B cell (primary cell): Measurements from ENCODE around the gene CTBP2. TPM values are rescaled to one million over a fixed set of nuclear protein-coding genes. Genes with fewer than 3 reads are reported as not detected.

Experiments used
- ATAC-seq: fragments of 200-7000 bp; cut with Tn5 transposase; one replicate; pipeline ENCODE4 v1.10.0; 2021; ENCODE audit warnings: low read depth, mild to moderate bottlenecking, moderate number of reproducible peaks, moderate library complexity
- CTCF ChIA-PET: fragments of 350-600 bp; sonication (Branson Sonifier 250); formaldehyde crosslinking; loops from one replicate; lab custom pipeline; 2021; ENCODE audit warnings: antibody characterized with exemption, inconsistent platforms; lab: Charles Lee
- POLR2A ChIA-PET: fragments of 350-600 bp; sonication (Branson Sonifier 250); formaldehyde crosslinking; loops from one replicate; lab custom pipeline; 2021; ENCODE audit warnings: antibody characterized with exemption; lab: Charles Lee
- DNase-seq: peaks from one replicate; pipeline ENCODE4 v3.0.0; 2013
- H2AFZ ChIP-seq: 2 replicates; pipeline ENCODE4 v1.6.1; 2012; ENCODE audit warnings: mild to moderate bottlenecking, low read depth, low read length; ENCODE audit not compliant: insufficient read depth, poor library complexity, severe bottlenecking
- H3K27ac ChIP-seq, 2 donors: 1 replicate in 1 of 2; 2 replicates in 1 of 2; pipeline ENCODE4 v1.5.1; 2012 to 2013; ENCODE audit warnings: low read length in 2 of 2, mild to moderate bottlenecking in 2 of 2, moderate library complexity in 1 of 2
- H3K27me3 ChIP-seq, 4 experiments: fragments of 200-600 bp in 1 of 4; sonication (generic) in 1 of 4; replicated peaks in 1 of 4; 1 replicate in 2 of 4; 2 replicates in 2 of 4; pipeline versions ENCODE4 v1.6.1 to v1.7.0; 2013 to 2016; ENCODE audit warnings: low read length in 3 of 4, mild to moderate bottlenecking in 2 of 4, mixed read lengths in 1 of 4, moderate library complexity in 1 of 4; ENCODE audit not compliant: insufficient read depth in 4 of 4, control insufficient read depth in 3 of 4; ENCODE audit errors: control extremely low read depth in 1 of 4
- H3K36me3 ChIP-seq, 2 experiments: replicated peaks in 1 of 2; 1 replicate in 1 of 2; 2 replicates in 1 of 2; pipeline versions ENCODE4 v1.6.1 to v1.7.1; 2013; ENCODE audit warnings: low read length in 1 of 2; ENCODE audit not compliant: insufficient read depth in 2 of 2, control insufficient read depth in 1 of 2; ENCODE audit errors: control extremely low read depth in 1 of 2, extremely low read depth in 1 of 2
- H3K4me1 ChIP-seq, 2 donors: fragments of 200-600 bp in 1 of 2; sonication (generic) in 1 of 2; 1 replicate in 1 of 2; 2 replicates in 1 of 2; pipeline versions ENCODE4 v1.5.1 to v1.6.1; 2013 to 2017; ENCODE audit warnings: low read length in 2 of 2; ENCODE audit not compliant: control insufficient read depth in 2 of 2, insufficient read depth in 2 of 2
- H3K4me2 ChIP-seq: replicated peaks from 2 replicates; pipeline ENCODE3; 2012; ENCODE audit warnings: mild to moderate bottlenecking, low read depth, low read length; ENCODE audit not compliant: poor library complexity, severe bottlenecking
- H3K4me3 ChIP-seq, 5 experiments: fragments of 200-600 bp in 1 of 5; sonication (generic) in 1 of 5; 1 replicate in 3 of 5; 2 replicates in 2 of 5; pipeline versions ENCODE4 v1.5.1 to v1.7.0; 2011 to 2016; ENCODE audit warnings: low read length in 4 of 5, mild to moderate bottlenecking in 4 of 5, low read depth in 2 of 5, control low read depth in 1 of 5, moderate library complexity in 1 of 5; ENCODE audit not compliant: insufficient read depth in 1 of 5; ENCODE audit errors: control extremely low read depth in 1 of 5, extremely low read depth in 1 of 5
- H3K79me2 ChIP-seq: fragments of 200-600 bp; sonication (generic); one replicate; pipeline ENCODE4 v1.6.0; 2016; ENCODE audit warnings: low read length; ENCODE audit not compliant: control insufficient read depth, insufficient read depth
- H3K9ac ChIP-seq: fragments of 200-600 bp; sonication (generic); 2 replicates; pipeline ENCODE4 v1.6.1; 2017; ENCODE audit warnings: mild to moderate bottlenecking, low read length, moderate library complexity
- H3K9me3 ChIP-seq, 3 donors: one replicate each; pipeline versions ENCODE4 v1.6.1 to v1.7.1; 2013; ENCODE audit warnings: low read length in 2 of 3; ENCODE audit not compliant: control insufficient read depth in 2 of 3, insufficient read depth in 1 of 3; ENCODE audit errors: control extremely low read depth in 1 of 3
- H4K20me1 ChIP-seq: 2 replicates; pipeline ENCODE4 v1.6.0; 2012; ENCODE audit warnings: mild to moderate bottlenecking, low read length; ENCODE audit not compliant: insufficient read depth, control insufficient read depth, poor library complexity, severe bottlenecking
- H3K27ac Mint-ChIP-seq: one replicate; pipeline ENCODE4 v1.8.0; 2021; ENCODE audit warnings: mixed read lengths
- H3K27me3 Mint-ChIP-seq: one replicate; pipeline ENCODE4 v1.8.0; 2021; ENCODE audit warnings: mixed read lengths
- H3K4me1 Mint-ChIP-seq: one replicate; pipeline ENCODE4 v1.8.0; 2021; ENCODE audit warnings: mixed read lengths
- H3K4me3 Mint-ChIP-seq: one replicate; pipeline ENCODE4 v1.8.0; 2021; ENCODE audit warnings: mixed read lengths
- H3K9me3 Mint-ChIP-seq: one replicate; pipeline ENCODE4 v1.8.0; 2022; ENCODE audit warnings: mixed read lengths; ENCODE audit not compliant: insufficient read depth
- CTCF ChIP-seq: fragments of 200-600 bp; IDR thresholded peaks from one replicate; pipeline ENCODE4 v1.8.0; 2022; ENCODE audit warnings: antibody characterized with exemption, mild to moderate bottlenecking
- EZH2 ChIP-seq: IDR thresholded peaks from 2 replicates; pipeline ENCODE4 v1.6.1; 2012; ENCODE audit warnings: borderline replicate concordance, low read depth, mild to moderate bottlenecking, moderate library complexity, low read length; ENCODE audit not compliant: insufficient read depth, poor library complexity, severe bottlenecking
- WGBS: methylation state at CpG from one replicate; pipeline ENCODE4 v1.1.5; 2013; ENCODE audit warnings: missing lambda C conversion rate; ENCODE audit not compliant: insufficient coverage; 5-methylcytosine and 5-hydroxymethylcytosine counted together
- intact Hi-C: fragments of 100-400 bp; cut with micrococcal nuclease; formaldehyde crosslinking; loops from one replicate; pipeline ENCODE4 v1.10.0; 2022
- polyA plus RNA-seq: library from polyadenylated mRNA; depleted of rRNA; stranded (reverse); fragments of >200 nt; gene quantifications from 2 replicates; pipeline ENCODE4 v1.2.3, GENCODE V29; 2012
- total RNA-seq, 2 donors: library from RNA; stranded (reverse); fragments of 120-200 nt in 1 of 2; gene quantifications; 1 replicate in 1 of 2; 2 replicates in 1 of 2; pipeline versions ENCODE4 v1.2.3 to v1.2.4, GENCODE V29; 2013 to 2022

The CTBP2 gene
- total and polyA plus RNA-seq, 2 donors (not counting 1 experiment from before 2014, with no cell fraction given), result 0.39 to 0.85 TPM

- Histone ChIP-seq H2AFZ (no peak overlapping the region), H3K27ac (no peak overlapping the region), H3K9ac (no peak overlapping the region), H3K4me1 (no peaks in the 10 kb centered on the region), H3K4me2 (no peak overlapping the region), H3K4me3 (no peak overlapping the region), H3K27me3 (peaks cover 0 to 24% (median 12%) of the 10 kb centered on the region in 4 experiments), H3K9me3 (peaks cover 0 to 2% (median 0%) of the 10 kb centered on the region in 3 donors), H3K79me2 (no peaks in the 10 kb centered on the region), H4K20me1 (no peaks in the 10 kb centered on the region), H3K36me3 (no peaks in the 10 kb centered on the region)
- Mint-ChIP-seq H3K4me1 (no peaks in the 10 kb centered on the region), H3K9me3 (peaks cover 5% of the 10 kb centered on the region), H3K27ac (no peak overlapping the region), H3K27me3 (peaks cover 28% of the 10 kb centered on the region), H3K4me3 (no peak overlapping the region)
- POLR2A ChIA-PET, result no interaction called here
- ATAC-seq (no peak), DNase-seq (no peak)
- CTCF ChIA-PET, result no interaction called here
- TF ChIP-seq CTCF, result no peak
- no peak for TF ChIP-seq EZH2
- intact Hi-C loops, result no loop called here
- 91% methylated on average over 8 of the region's 14 CpGs for WGBS
These were observed 17.6 kb upstream of the CTBP2 start for GRCh38 chr10:125177641-125178640.

GRCh38 chr10:125175807-125176206 lies 15.4 kb upstream of the CTBP2 start:
- 88% methylated on average over 6 of the region's 8 CpGs for WGBS
- Histone ChIP-seq H4K20me1 (no peaks in the 10 kb centered on the region), H3K79me2 (no peaks in the 10 kb centered on the region), H3K36me3 (no peaks in the 10 kb centered on the region), H3K9me3 (peaks cover 0 to 2% (median 0%) of the 10 kb centered on the region in 3 donors), H3K4me2 (no peak overlapping the region), H3K27me3 (peaks cover 0 to 27% (median 12%) of the 10 kb centered on the region in 4 experiments), H3K4me3 (no peak overlapping the region), H3K27ac (no peak overlapping the region), H3K9ac (no peak overlapping the region), H3K4me1 (no peaks in the 10 kb centered on the region), H2AFZ (no peak overlapping the region)
- Mint-ChIP-seq H3K4me1 (no peaks in the 10 kb centered on the region), H3K4me3 (no peak overlapping the region), H3K9me3 (peaks cover 5% of the 10 kb centered on the region), H3K27ac (no peak overlapping the region), H3K27me3 (peaks cover 20% of the 10 kb centered on the region)
- ChIA-PET CTCF (interaction anchor here (0.5 kb wide), 1 partner anchor 19 kb away, joined by 4 read pairs; no protein-coding TSS in a partner anchor), POLR2A (no interaction called here)
- DNase-seq (no peak), ATAC-seq (no peak)
- no peak for TF ChIP-seq CTCF
- no peak for TF ChIP-seq EZH2
- intact Hi-C loops, result no loop called here
